Liver (tissue), 3 donors: Measurements from ENCODE around the gene APOBEC3F.
"Not testable (repeated sequence)": the region's sequence is repeated elsewhere in the genome, so short reads cannot be mapped to it uniquely, and the experiment has no call there.

Source experiments
- CTCF ChIP-seq: fragments of 150-350 bp; IDR thresholded peaks from 2 replicates; pipeline ENCODE4 v1.5.1; 2017; ENCODE audit warnings: improper control_type of control experiment, low read depth, low read length; ENCODE audit not compliant: missing input control
- MAX ChIP-seq: IDR thresholded peaks from 2 replicates; pipeline ENCODE4 v1.6.1; 2016; ENCODE audit warnings: antibody characterized with exemption
- RAD21 ChIP-seq, 2 donors: IDR thresholded peaks; 2 replicates each; pipeline ENCODE4 v1.6.1; 2016; ENCODE audit warnings: antibody characterized with exemption in 2 of 2, mild to moderate bottlenecking in 2 of 2
- REST ChIP-seq: IDR thresholded peaks from 2 replicates; pipeline ENCODE4 v1.6.1; 2016; ENCODE audit warnings: antibody characterized with exemption, mild to moderate bottlenecking
- TAF1 ChIP-seq: conservative IDR thresholded peaks from 2 replicates; pipeline ENCODE4 v1.6.1; 2016; ENCODE audit warnings: antibody characterized with exemption, mild to moderate bottlenecking
- YY1 ChIP-seq: IDR thresholded peaks from 2 replicates; pipeline ENCODE4 v1.6.1; 2016; ENCODE audit warnings: antibody characterized with exemption, mild to moderate bottlenecking
- donor health status: healthy.
- donor health status: healthy.

DNA sequence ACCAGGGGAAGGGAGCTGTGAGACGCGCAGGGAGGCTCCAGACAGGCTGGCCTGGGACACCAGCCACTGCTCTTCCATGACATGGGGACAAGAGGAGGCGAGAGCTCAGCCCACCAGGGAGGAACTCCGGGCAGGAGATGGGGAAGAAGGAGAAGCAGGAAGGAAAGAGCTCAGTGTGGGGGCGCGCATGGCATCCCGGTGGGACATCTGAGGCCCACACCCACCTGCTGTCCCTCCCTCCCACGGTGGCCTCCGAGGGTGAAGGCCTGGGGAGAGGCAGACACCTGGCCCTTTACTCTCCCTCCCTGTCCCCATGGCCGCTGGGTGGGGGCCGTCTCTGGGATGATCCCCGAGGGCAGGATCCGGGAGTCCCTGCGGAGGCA, 518 bp upstream of the APOBEC3F start:
- TF ChIP-seq CTCF; TAF1; RAD21 (IDR thresholded peaks at IDR 0.05); MAX; YY1; REST: not testable (repeated sequence)
